Measurements from ENCODE around the gene ZNF816.
"Not testable (repeated sequence)": the region's sequence is repeated elsewhere in the genome, so short reads cannot be mapped to it uniquely, and the experiment has no call there.

Gene ZNF816

DNA sequence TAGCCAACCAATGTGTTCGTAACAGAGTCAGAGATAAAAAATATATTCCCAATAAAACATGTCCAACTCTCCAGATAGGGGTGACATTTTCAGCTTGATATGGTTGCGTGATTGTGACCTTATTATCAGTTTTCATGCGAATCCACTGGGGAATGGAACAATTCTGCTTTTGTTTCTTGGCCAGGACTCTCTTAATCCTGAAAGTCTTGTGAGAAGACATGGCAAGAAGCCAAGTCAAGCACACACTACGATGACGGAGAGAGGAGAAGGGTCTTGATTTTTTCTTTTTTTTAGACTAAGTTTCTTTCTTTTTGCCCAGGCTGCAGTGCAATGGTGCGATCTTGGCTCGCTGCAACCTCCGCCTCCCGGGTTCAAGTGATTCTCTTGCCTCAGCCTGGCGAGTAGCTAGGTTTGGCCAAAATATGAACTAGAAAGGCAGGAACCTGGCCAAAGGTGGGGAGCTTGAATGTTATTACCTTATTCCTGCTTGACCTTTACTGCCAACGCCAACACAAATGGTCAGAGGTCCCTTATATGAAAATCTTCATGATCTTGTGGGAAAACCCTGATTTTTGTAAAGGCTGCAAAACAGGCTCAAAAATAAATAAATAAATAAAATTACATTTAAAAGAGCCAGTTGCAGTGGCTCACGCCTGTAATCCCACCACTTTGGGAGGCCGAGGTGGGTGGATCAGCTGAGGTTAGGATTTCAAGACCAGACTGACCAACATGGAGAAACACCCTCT is 14.5 kb downstream of the ZNF816 start:
- no peak for TF ChIP-seq EZH2phosphoT487 (IDR thresholded peaks at IDR 0.05; ENCODE audit: low read length)
- no peak for TF ChIP-seq EZH2 (optimal IDR thresholded peaks at IDR 0.05; ENCODE audit: low read depth, low read length)
- no peak for TF ChIP-seq CTCF (IDR thresholded peaks at IDR 0.05; ENCODE audit: low read length)
- Histone ChIP-seq H3K36me3 (replicated peaks; ENCODE audit: insufficient read depth, low read length) (no peaks in the 10 kb centered on the region), H3K4me2 (ENCODE audit: low read depth, low read length) (no peak overlapping the region), H3K79me2 (ENCODE audit: low read length) (no peaks in the 10 kb centered on the region), H3K4me1 (ENCODE audit: low read length) (no peaks in the 10 kb centered on the region), H3K27ac (ENCODE audit: low read length) (no peak overlapping the region), H3K4me3 (ENCODE audit: low read length) (no peak overlapping the region), H2AFZ (ENCODE audit: low read length) (no peak overlapping the region), H3K9ac (ENCODE audit: low read length) (no peak overlapping the region), H3K27me3 (replicated peaks; ENCODE audit: insufficient read depth, low read length) (no peaks in the 10 kb centered on the region), H3K9me3 (replicated peaks; ENCODE audit: insufficient read depth, low read length) (no peaks in the 10 kb centered on the region), H3K9me2 (replicated peaks; ENCODE audit: insufficient read depth, low read length) (no peaks in the 10 kb centered on the region), H4K20me1 (ENCODE audit: insufficient read depth, low read length) (no peaks in the 10 kb centered on the region), H3F3A (ENCODE audit: insufficient read depth, low read length) (no peaks in the 10 kb centered on the region)
- DNase-seq, result no peak

GRCh38 chr19:52946322-52947310 is 16.1 kb downstream of the ZNF816 start:
- H3K9me2 ChIP-seq (replicated peaks; ENCODE audit: insufficient read depth, low read length), result no peaks in the 10 kb centered on the region
- no peaks in the 10 kb centered on the region for H3K27me3 ChIP-seq (replicated peaks; ENCODE audit: insufficient read depth, low read length)
- H3F3A ChIP-seq (ENCODE audit: insufficient read depth, low read length), result no peaks in the 10 kb centered on the region
- no peaks in the 10 kb centered on the region for H3K4me1 ChIP-seq (ENCODE audit: low read length)
- TF ChIP-seq EZH2phosphoT487 (IDR thresholded peaks at IDR 0.05; ENCODE audit: low read length), result no peak
- TF ChIP-seq EZH2 (optimal IDR thresholded peaks at IDR 0.05; ENCODE audit: low read depth, low read length), result no peak
- no peak for TF ChIP-seq CTCF (IDR thresholded peaks at IDR 0.05; ENCODE audit: low read length)
- H3K4me2 ChIP-seq (ENCODE audit: low read depth, low read length), result no peak overlapping the region
- H4K20me1 ChIP-seq (ENCODE audit: insufficient read depth, low read length), result no peaks in the 10 kb centered on the region
- H3K79me2 ChIP-seq (ENCODE audit: low read length), result no peaks in the 10 kb centered on the region
- H3K36me3 ChIP-seq (replicated peaks; ENCODE audit: insufficient read depth, low read length), result no peaks in the 10 kb centered on the region
- DNase-seq, result no peak
- H3K9me3 ChIP-seq (replicated peaks; ENCODE audit: insufficient read depth, low read length), result no peaks in the 10 kb centered on the region
- H3K4me3 ChIP-seq (ENCODE audit: low read length), result no peak overlapping the region
- no peak overlapping the region for H3K27ac ChIP-seq (ENCODE audit: low read length)
- H2AFZ ChIP-seq (ENCODE audit: low read length), result no peak overlapping the region
- no peak overlapping the region for H3K9ac ChIP-seq (ENCODE audit: low read length)

- TF ChIP-seq CTCF (IDR thresholded peaks at IDR 0.05; ENCODE audit: low read length) (no peak), EZH2phosphoT487 (IDR thresholded peaks at IDR 0.05; ENCODE audit: low read length) (no peak), EZH2 (optimal IDR thresholded peaks at IDR 0.05; ENCODE audit: low read depth, low read length) (no peak)
- Histone ChIP-seq H4K20me1 (ENCODE audit: insufficient read depth, low read length) (no peaks in the 10 kb centered on the region), H3K9me2 (replicated peaks; ENCODE audit: insufficient read depth, low read length) (no peaks in the 10 kb centered on the region), H3K36me3 (replicated peaks; ENCODE audit: insufficient read depth, low read length) (no peaks in the 10 kb centered on the region), H3K4me2 (ENCODE audit: low read depth, low read length) (no peak overlapping the region), H3K27ac (ENCODE audit: low read length) (no peak overlapping the region), H3K4me3 (ENCODE audit: low read length) (no peak overlapping the region), H3K27me3 (replicated peaks; ENCODE audit: insufficient read depth, low read length) (no peaks in the 10 kb centered on the region), H3K4me1 (ENCODE audit: low read length) (no peaks in the 10 kb centered on the region), H3K79me2 (ENCODE audit: low read length) (no peaks in the 10 kb centered on the region), H3K9me3 (replicated peaks; ENCODE audit: insufficient read depth, low read length) (no peaks in the 10 kb centered on the region), H3F3A (ENCODE audit: insufficient read depth, low read length) (no peaks in the 10 kb centered on the region), H2AFZ (ENCODE audit: low read length) (no peak overlapping the region), H3K9ac (ENCODE audit: low read length) (no peak overlapping the region)
- DNase-seq, result no peak
Observed at GRCh38 chr19:52945652-52946321, 16.9 kb downstream of the ZNF816 start.

DNA sequence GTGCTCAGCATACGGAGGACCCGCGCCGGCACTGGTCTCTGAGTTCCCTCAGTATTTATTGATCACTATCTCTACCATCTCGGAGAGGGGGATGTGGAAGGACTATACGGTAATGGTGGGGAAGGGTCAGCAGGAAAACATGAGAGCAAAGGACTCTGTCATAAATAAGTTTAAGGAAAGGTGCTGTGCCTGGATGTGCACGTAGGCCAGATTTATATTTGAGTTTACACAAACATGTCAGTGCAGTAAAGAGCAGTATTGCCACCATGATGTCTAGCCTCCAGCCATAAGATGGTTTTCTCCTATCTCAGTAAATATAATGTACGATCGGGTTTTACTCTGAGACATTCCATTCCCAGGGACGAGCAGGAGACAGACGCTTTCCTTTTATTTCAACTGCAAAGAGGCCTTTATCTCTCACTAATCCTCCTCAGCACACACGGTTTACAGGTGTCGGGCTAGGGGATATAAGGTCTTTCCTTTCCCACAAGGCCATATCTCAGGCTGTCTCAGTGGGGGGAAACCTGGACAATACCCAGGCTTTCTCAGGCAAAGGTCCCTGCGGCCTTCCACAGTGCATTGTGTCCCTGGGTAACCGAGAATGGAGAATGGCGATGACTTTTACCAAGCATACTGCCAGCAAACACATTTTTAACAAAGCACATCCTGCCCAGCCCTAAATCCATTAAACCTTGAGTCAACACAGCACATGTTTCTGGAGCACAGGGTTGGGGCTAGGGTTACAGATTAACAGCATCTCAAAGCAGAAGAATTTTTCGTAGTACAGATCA is 17.8 kb downstream of the ZNF816 start:
- not testable (repeated sequence) for H4K20me1 ChIP-seq (ENCODE audit: insufficient read depth, low read length); H3K79me2 ChIP-seq (ENCODE audit: low read length); H3K27ac ChIP-seq (ENCODE audit: low read length); H3K4me2 ChIP-seq (ENCODE audit: low read depth, low read length); H3K36me3 ChIP-seq (replicated peaks; ENCODE audit: insufficient read depth, low read length); H3K9ac ChIP-seq (ENCODE audit: low read length); H3K27me3 ChIP-seq (replicated peaks; ENCODE audit: insufficient read depth, low read length); H3K9me2 ChIP-seq (replicated peaks; ENCODE audit: insufficient read depth, low read length); H3K9me3 ChIP-seq (replicated peaks; ENCODE audit: insufficient read depth, low read length); H3F3A ChIP-seq (ENCODE audit: insufficient read depth, low read length); H2AFZ ChIP-seq (ENCODE audit: low read length); H3K4me1 ChIP-seq (ENCODE audit: low read length); DNase-seq; H3K4me3 ChIP-seq (ENCODE audit: low read length)
